NCI-H1436 (cell line): ENCODE data around the gene ASIC4.
A peak's percentile ranks its signal among the peaks of the same experiment; 100 is the strongest.

Experiments used
- DNase-seq: peaks from one replicate; lab custom pipeline; 2025; lab: John Stamatoyannopoulos, UW

Gene ASIC4

DNA sequence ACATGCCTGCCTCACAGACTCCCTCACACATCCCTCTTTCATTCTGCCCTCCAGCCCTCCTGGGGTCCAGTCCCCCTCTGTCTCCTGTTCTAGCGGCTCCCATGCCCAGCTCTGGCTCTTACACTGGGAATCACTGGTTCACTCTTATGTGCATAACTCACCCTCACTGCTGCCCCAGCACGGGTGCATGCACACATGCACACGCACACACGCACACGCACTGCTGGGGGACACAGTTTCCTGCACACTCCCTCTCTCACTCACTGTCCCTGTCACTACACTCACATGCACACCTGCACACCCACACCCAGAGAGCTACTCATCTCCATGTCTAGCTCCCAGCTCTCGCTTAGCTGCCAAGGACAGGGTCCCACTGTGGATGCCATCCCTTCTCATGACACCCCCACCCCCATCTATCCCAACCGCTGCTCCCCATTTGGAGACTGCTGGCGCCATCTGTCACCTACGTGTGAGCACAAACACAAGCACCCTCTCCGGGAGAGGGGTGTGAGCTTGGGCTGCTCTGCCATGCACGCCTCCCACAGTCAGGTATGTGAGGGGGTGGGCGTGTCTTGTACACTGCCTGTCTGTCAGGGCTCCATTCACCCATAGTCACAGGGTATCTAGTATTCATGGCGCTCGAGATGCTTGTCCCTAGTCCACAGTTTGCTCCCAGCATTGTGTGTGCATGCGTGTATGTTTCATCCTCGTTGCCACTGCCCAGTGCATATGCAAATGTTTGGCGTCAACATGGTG is 1.8 kb downstream of the ASIC4 start:
- DNase-seq: no peak

DNA sequence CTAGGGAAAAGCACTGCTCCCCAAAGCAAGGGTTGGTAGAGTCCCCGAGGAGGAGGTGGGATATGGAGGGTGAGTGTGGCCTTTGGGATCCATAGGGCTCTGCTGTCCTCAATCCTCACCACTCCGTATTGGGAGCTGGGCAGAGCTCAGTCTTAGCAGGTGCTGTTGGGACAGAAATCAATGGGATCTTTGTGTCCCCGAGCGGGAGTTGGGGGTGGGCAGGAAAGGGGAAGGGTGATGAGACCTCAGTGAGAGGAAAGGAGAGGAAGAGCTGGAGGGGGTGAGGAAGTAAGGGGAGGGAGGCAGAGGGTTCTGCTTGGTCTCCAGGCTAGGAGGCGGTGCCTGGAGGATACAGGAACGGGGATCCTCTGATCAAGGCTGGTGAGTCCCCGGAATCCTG is 2.6 kb downstream of the ASIC4 start:
- no peak for DNase-seq

DNA sequence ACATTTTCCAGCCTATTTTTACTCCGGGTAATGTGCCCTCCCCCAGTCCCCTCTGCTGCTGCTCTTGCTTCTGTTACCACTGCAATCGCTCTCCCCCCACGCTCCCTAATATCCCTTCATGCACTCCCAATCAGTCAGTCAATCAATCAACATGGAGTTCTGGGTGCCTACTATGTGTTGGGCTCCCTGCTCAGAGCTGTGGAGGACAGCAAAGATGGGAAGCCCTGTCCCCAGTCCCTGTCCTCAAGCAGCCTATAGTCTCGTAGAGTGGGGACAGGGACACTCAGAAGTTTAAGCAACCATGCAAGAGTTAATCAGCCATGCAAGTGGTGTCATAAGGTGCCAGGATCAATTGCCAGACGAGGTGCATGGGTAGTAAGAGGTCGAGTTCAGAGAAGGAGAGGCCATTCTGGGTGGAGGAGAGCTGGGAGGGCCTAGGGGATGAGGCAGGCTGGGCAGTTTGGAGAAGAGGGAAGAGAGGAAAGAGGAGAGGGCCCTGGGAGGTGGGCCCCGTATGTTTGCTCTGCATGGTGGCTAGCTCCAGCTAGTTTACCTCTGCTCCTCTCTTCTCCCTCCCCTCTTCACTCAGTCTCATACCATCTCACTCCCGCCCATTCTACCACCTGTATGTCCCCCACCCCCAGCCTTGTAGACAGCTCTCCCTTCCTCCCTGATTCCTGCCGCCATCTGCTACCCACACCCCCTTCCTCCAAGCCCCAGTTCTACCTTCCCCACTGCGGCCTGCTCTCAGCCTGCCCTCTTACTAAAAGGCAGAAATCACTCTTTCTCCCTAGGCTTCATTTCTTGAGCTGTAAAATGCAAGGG is 3.9 kb downstream of the ASIC4 start:
- DNase-seq: no peak

DNA sequence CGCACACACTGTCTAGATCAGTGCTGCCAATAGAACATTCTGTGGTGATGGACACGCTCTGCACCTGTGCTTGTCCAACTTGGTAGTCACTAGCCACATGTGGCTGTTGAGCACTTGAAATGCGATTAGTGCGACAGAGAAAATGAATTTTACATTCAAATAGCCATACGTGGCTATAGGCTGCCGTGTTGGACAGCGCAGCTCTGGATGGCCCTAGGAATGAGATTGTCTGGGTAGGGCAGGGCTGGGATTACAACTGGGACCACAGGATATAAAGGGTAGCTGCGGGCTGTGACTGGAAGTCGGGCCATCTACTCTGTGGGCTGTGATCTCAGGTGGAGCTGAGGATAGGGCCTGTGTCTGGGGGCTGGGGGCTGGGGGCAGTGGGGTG is 5.2 kb downstream of the ASIC4 start:
- no peak for DNase-seq

DNA sequence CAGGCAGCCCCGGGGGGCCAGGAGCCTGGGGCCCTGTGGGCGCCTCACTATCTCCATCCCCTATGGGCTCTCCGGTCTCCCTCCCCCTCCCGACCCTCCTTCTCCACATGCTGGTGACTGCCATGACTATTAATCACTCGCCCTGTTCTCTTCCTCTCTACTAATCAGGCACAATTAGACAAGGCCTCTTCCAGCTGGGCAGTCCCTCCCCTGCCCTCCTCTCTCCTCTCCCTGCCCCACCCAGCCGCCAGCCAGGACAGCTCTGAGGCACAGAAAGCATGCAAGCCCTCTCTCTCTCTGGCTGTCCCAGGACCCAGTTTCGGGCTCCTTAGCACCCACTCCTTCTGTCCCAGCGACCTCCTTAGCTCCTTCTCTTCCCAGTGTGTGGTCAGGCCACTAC is 5.8 kb downstream of the ASIC4 start:
- no peak for DNase-seq

DNA sequence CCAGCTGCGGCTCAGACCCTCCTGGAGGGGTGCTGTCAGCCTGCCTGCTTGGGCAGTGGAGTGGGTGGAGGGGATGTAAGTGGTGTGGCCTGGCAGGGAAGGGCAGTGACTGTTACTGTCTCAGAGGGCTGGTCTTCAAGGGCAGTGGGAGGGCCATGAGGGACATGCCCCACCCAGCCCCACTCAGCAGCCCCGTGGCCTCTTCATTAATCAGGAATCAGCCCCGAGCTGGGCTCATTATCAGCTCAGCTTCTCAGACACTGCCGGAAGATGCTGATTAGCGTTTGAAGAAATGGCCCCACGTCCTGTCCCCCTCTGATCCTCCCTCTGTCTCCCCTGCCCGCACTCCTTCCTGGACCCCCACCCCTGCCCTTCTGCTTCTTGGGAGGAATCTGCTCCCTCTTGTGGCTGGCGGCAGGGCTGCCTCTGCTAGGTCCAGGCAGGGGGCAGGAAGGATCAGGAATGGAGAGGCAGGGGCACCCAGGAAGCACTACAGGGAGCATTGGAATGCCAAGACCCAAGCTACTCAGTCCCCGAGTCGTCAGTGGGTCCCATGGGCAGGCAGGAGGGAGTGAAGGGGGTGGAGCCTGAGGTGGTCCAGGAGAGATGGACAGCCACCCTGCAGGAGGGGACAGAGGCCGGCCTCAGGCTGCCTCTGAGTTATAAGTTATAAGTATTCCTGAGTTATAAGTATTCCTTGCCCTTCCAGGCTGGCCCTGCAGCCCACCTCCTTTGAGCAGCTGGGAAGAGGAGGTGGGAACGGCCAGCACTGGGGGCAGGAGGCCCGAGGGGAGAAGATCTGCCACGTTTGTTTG is 7.0 kb downstream of the ASIC4 start:
- no peak for DNase-seq

DNA sequence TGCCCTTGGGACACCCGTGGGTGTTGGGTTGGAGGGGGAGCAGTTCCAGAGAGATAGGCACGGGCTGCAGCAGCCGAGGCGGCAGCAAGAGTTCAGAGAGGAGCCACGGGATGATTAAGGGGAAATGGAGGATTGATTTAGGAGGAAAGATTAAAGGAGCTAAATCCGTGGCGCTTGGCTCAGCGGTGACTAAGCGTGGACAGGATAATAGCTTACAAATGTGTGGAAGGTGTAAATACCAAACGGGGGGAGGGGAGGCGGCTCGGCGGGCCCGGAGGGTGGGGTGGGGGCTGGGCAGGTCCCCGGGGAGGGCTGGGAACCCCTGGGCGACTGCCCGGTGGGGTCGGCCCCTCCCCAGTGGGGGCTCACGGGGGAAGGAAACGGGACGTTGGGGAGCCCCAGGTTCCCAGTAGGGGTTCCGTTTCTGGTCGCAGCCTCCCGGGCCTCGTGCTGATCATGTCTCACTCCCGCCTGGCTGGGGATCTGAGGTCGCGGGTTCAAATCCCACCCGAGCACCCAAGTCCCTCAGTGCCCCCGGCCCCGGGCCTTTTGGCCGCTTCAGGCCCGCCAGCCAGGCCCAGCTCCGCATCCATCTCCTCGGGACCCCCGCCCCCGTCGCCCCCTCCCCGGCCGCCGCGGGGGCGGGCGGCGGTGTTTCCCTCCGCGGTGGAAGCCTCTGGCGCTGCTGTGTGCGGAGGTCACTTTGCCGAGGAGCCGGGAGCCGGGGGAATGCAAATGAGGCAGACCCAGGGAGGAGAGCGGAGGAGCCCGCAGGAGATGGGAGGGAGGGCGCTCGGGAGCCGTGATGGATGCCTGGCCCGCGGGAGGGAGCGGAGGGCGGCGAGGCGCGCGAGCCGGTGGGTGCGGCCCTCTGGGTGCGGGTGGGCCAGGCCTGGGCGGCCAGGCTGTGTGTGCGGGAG is 8.1 kb downstream of the ASIC4 start:
- peak; percentile 22 for DNase-seq

DNA sequence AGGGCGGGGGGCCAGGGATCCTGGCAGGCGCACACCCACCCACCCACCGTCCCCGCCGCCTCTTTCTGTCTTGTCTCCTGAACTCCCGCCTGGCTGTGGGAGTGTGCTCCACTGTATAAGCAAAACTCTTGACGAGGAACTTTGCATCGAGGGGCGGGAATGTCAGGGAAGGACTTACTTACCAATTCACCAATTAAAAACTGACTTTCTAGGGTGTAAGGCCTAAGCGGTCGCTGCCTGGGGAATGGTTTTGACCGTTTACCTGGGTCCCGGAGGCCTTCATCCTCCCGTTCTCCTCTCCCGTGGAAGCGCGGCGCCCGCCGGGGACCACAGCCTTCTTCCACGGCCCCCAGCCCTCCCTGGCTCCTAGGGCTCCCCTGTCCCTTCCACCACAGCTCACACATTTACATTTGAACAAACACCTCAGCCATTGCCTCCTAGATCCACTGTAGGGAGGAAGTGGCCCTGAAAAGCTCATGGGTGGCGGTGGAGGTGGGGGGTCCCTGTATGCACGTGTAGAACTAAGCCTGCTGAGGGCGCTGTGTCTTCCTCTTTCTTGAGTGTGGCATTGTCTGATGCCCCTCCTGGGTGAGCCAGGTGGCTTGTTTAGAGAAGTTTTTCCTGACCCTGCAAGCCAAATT is 8.9 kb downstream of the ASIC4 start:
- no peak for DNase-seq

DNA sequence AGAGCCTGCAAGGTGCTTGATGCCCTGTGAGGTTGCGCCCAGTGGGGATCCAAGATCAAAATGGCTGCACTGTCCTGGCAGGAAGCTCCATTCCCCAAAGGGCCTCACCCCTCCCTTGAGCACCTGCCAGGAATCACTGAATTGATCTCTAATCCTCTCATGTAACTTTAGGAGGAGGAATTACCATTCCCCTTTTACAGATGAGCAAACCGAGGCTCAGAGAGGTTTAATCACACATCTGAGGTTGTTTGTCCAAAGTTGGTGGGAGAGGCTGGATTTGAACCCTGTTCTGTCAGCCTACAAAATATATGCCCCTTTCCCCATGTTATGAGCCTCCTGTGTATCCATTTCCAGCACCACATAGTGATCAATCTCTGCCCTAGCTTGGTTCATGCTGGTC is 10.5 kb downstream of the ASIC4 start:
- no peak for DNase-seq

DNA sequence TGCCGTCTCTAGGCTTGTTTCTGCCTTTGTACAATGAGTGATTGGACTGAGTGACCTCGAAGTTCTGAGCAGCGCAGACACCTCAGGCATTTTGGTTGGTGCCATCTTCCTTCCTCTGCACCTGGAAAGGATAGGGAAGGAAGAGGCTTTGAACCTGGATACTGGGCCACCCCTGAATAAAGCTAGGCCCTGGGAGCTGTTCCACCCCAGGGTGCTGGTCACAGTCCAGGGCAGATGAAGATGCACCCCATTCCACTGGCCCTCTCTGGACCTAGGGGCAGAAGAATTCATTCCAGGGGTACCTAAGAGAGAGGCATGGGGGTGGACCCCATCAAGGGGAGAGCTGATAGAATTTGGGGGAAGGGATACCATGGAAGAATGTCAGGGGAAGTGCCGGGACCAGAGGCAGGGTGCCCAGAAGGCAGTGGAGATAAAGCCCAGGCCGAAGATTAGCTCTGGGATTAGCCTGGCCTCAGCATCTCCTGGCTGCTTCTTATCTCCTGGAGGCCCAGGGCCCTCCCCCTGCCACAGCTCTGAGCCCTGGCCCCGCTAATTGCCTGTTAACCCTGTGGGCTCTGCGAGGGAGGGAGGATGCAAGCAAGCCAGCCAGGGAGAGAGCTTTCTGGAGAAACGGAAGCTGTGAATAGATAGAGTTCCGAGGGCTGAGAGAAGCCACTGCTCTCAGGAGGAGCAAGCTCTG is 11.4 kb downstream of the ASIC4 start:
- DNase-seq: no peak

DNA sequence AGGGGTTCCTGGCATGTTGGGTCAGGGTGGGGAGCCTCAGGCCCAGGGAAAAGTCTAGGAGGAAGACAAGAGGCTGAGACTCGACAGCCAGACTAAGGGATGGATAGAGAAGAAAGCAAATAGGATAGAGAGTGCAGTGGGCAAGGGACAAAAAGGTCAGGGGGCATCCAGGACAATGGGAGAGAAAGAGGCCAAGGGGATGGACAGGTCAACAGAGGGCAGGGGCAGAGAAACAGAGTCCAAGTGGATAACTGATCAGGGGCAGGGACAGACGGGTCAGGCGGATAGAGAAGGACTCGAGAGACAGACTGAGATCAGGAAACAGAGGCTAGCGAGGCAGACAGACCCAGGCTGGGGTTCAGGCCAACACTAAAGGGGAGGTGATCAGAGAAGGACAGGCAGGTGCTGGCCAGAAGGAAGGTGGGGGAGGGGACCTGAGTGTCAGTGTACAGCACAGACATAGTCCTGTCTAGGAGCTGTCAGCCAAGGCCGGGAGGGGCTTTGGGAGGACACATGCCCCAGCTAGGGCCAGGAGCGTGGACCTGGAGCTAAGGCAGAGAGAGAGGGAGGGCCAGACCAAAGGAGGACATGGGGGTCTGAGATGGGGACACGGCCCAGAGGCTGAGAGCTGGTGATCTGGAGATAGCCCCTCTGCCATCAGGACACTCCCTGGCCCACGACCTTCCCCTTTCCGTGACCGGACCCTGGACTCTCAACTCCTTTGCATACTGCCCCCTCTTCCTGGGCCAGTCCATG is 12.2 kb downstream of the ASIC4 start:
- DNase-seq: no peak

DNA sequence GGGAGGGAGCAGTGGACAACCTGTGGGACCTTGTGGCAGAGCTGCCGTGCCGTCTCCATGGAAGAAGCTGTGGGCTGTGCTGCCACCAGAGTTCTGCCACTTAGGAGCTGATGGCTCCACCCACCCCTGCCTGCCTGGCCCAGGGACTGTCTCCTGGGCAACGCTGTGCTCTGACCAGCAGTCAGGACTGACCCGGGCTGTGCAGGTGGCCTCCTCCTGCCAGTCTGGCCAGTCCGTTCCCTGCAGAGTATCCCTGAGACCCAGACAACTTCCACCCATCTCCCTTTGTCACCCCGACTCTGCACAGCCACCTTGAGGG is 12.8 kb downstream of the ASIC4 start:
- DNase-seq: no peak

DNA sequence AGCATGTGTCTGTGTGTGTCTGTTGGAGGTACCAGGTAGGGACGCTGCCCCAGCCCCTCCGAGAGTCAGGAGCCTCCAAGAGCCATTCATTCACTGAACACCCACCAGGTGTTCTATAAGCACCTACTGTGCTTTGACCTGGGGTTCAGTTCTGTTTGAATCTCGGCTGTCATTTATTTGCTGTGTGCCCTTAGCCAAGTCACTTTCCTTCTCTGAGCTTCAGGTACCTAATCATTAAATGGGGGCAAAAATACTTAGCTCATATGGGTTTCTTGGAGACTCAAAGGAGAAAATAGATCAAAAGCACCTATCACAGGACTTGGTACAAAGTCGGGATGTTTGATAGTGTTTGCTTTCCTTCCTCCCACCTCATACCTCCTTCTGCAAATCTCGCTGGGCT is 13.2 kb downstream of the ASIC4 start:
- DNase-seq: no peak

DNA sequence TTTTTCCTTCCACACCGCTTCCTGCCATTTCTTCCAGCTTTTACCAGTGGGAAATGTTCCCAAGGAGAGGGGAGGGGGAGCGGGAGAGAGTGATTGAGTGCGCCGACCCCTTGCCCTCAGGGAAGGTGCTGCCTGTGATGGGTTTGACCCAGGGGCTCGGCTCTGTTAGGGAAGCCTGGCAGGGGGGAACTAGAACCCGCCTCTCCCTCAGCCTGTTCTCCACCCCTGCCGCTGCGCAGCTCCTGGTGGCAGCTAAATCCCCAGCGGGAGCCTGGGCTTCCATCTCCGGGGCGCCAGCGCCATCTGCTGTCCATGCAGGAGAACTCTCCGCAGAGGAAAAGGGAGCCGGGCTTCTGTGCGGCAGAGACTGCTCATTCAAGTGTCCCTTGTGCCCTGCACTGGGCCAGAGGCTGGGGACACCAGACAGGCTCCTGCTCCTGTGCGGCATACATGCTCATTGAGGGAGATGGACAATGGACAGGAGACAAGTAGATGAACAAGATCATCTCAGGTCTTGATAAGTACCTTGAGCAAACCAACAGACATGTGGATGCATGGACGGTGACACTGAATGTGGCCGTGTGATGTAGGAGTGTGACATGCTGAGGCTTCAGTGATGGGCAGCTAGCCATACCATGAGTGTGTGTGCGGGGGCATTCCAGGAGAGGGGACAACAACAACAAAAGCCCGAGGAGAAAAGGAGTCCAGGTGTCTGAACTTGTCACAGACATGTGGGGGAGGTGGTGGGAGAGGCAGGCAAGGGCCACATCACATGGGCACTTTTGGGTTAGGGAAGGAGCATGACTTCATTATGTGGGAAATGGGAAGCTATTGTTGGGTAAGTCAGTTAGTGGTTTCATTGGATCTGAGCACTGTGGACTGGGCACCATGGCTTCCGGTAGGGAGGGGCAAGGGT is 16.0 kb downstream of the ASIC4 start:
- DNase-seq: peak; percentile 88

DNA sequence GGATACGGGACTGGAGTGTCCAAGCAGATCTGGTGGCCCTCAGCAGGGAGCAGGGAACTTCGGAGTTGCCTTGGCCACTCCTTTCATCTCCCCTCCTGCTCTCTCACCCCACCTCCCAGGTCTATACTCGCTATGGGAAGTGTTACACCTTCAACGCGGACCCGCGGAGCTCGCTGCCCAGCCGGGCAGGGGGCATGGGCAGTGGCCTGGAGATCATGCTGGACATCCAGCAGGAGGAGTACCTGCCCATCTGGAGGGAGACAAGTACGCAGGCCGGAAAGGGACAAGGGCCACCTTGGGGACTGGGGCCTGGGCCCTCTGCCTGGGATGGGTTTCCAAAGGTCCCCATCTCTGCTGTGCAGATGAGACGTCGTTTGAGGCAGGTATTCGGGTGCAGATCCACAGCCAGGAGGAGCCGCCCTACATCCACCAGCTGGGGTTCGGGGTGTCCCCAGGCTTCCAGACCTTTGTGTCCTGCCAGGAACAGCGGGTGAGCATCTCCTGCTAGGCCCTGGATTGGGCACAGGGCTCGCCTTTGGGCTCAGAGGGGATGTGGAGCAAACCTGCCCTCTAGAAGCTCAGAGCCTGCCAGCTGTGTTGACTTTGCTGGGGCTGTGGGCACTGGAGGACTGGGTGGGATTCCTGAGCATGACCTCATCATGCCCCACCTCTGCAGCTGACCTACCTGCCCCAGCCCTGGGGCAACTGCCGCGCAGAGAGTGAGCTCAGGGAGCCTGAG is 17.5 kb downstream of the ASIC4 start:
- no peak for DNase-seq

DNA sequence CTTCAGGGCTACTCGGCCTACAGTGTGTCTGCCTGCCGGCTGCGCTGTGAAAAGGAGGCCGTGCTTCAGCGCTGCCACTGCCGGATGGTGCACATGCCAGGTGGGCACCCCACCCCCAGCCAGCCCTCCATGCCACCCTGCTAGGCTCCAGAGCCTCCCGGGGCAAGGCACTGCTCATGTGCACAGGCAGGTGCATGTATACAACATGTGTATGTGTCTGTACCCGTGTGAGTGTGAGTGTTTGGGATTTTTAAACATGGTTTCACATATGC is 18.0 kb downstream of the ASIC4 start:
- no peak for DNase-seq

DNA sequence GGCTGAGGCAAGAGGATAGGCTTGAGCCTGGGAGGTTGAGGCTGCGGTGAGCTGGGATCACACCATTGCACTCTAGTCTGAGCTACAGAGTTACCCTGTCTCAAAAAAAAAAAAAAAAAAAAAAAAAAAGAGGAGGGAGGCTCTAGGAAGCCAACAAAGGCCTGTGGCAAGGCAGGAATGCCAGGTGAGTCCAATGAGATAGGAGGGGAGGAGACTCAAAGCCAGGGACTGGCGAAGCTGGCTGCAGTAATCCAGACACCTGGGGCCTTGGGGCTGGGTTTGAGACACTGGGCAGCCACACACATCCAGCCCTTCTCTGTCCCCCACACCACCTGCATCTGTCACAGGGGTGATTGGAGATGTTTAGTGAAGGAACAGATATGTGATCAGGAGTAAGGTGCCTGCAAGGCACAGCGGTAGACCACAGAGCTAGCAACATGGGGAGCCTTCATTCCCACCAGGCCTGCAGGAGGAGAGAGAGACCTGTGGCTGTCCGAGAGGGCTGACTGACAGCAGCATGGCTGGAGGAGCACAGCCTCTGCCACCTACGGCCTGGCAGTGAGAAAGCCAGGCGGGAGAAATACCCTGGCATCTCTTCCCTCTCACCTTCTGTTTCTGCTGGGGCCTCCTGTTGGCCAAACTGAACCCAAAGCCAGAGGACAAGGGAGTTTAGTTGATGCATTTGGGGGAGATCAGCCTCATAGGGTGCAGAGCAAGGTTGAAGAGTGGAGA is 19.8 kb downstream of the ASIC4 start:
- no peak for DNase-seq

DNA sequence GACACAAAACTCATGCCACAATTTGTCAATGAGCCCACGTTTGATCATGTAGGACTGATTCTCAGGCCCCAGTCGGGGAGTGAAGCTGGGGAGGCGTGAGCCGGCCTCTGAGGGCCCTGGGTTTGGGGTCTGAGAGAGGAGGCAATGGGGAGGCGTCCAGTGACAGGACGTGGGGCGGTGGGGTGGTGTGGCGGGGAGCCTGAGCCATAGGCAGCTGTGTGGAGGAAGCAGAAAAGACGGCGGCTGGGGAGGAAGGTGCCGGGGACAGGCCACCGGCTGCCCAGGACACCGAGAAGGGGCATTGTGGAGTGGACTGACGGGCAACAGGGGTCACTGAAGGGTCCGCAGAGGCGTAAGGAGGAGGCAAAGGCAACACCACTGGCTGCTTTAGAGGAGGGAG is 22.1 kb downstream of the ASIC4 start:
- DNase-seq: no peak
